Panc1 (cell line): ENCODE data around the gene MMAB. TPM values are rescaled to one million over a fixed set of nuclear protein-coding genes. Genes with fewer than 3 reads are reported as not detected.

Source experiments
- ATAC-seq: fragments of 200-7000 bp; cut with Tn5 transposase; 2 replicates; pipeline ENCODE4 v1.9.1; 2020; ENCODE audit warnings: mild to moderate bottlenecking, moderate library complexity
- BruUV-seq: library from RNA; stranded (reverse); fragments of 400-500 nt; replicated peaks from 2 replicates; lab custom pipeline; 2021; lab: Mats Ljungman, UMichigan
- CTCF ChIA-PET: fragments of 300-600 bp; sonication (Branson Sonifier 250); formaldehyde crosslinking; loops from one replicate; lab custom pipeline; 2022; ENCODE audit warnings: antibody characterized with exemption; lab: Charles Lee
- POLR2A ChIA-PET: fragments of 300-600 bp; sonication (Branson Sonifier 250); formaldehyde crosslinking; loops from one replicate; lab custom pipeline; 2022; ENCODE audit warnings: antibody characterized with exemption; lab: Charles Lee
- DNase-seq: peaks from one replicate; pipeline ENCODE4 v3.0.0-alpha.2; 2010; ENCODE audit warnings: low read depth, low spot score
- H3K27ac ChIP-seq: 2 replicates; pipeline ENCODE4 v1.5.1; 2011; ENCODE audit warnings: mild to moderate bottlenecking, low read length, inconsistent platforms
- H3K27me3 ChIP-seq: fragments of 200-500 bp; sonication (Bioruptor generic); 2 replicates; pipeline ENCODE4 v1.6.0; 2014; ENCODE audit warnings: low read length, inconsistent platforms; ENCODE audit not compliant: control insufficient read depth, insufficient read depth
- H3K36me3 ChIP-seq: fragments of 200-500 bp; sonication (Bioruptor generic); 2 replicates; pipeline ENCODE4 v1.5.1; 2014; ENCODE audit warnings: inconsistent platforms, mild to moderate bottlenecking, low read length, moderate library complexity; ENCODE audit not compliant: control insufficient read depth, insufficient read depth
- H3K4me1 ChIP-seq: 2 replicates; pipeline ENCODE4 v1.5.1; 2011; ENCODE audit warnings: inconsistent platforms, mild to moderate bottlenecking, low read length, moderate library complexity; ENCODE audit not compliant: control insufficient read depth, insufficient read depth
- H3K4me3 ChIP-seq, 2 experiments: 2 replicates each; pipeline ENCODE4 v1.5.1; 2011 to 2012; ENCODE audit warnings: low read depth in 2 of 2, low read length in 2 of 2, mild to moderate bottlenecking in 2 of 2, inconsistent platforms in 1 of 2, moderate library complexity in 1 of 2
- H3K9me3 ChIP-seq: fragments of 200-500 bp; sonication (Bioruptor generic); 2 replicates; pipeline ENCODE4 v1.5.1; 2014; ENCODE audit warnings: low read depth, mild to moderate bottlenecking, inconsistent platforms, low read length, moderate library complexity; ENCODE audit not compliant: control insufficient read depth, insufficient read depth
- POLR2AphosphoS5 ChIP-seq: IDR thresholded peaks from 2 replicates; pipeline ENCODE4 v1.6.1; 2012; ENCODE audit warnings: mild to moderate bottlenecking, low read depth, low read length, moderate library complexity
- REST ChIP-seq, 2 experiments: IDR thresholded peaks; 2 replicates each; pipeline ENCODE4 v1.6.1; 2011 to 2012; ENCODE audit warnings: low read depth in 2 of 2, control low read depth in 1 of 2, low read length in 1 of 2, mild to moderate bottlenecking in 1 of 2, moderate library complexity in 1 of 2; ENCODE audit not compliant: insufficient read depth in 1 of 2
- SIN3A ChIP-seq: IDR thresholded peaks from 2 replicates; pipeline ENCODE4 v1.6.1; 2012; ENCODE audit warnings: low read depth, mild to moderate bottlenecking, low read length, moderate library complexity, borderline replicate concordance; ENCODE audit not compliant: insufficient read depth
- TCF7L2 ChIP-seq: IDR thresholded peaks from 2 replicates; pipeline ENCODE4 v1.6.1; 2011; ENCODE audit warnings: mild to moderate bottlenecking, low read depth, low read length, inconsistent platforms
- in situ Hi-C: cut with HindIII; loops from 2 replicates; pipeline ENCODE4 v1.10.0; 2016; ENCODE audit warnings: low sequenced_read_pairs, low pct_unique_long_range_greater_than_20kb
- intact Hi-C: fragments of 100-400 bp; cut with micrococcal nuclease; formaldehyde crosslinking; loops from one replicate; pipeline ENCODE4 v1.10.0; 2022; ENCODE audit not compliant: unreplicated experiment
- total RNA-seq: library from RNA; stranded (reverse); gene quantifications from one replicate; pipeline ENCODE4 v1.2.1, GENCODE V29; 2021; ENCODE audit not compliant: unreplicated experiment
- TF ChIP-seq, protein P1 (sequence below): fragments of 450-650 bp; IDR thresholded peaks from 2 replicates; pipeline ENCODE4 v1.5.1; 2017; ENCODE audit warnings: mild to moderate bottlenecking

Gene MMAB
- total RNA-seq, 1 experiment from 2014 or later = 58.6 TPM

GRCh38 chr12:109539508-109539907 is 33.8 kb downstream of the MMAB start (continued):
- TF ChIP-seq REST (IDR thresholded peaks at IDR 0.05; ENCODE audit: insufficient read depth in 1 of 2, low read depth in 2 of 2, low read length in 1 of 2) = no peak

- H3K4me3 ChIP-seq = no peak overlapping the region
- no TSS peak for BruUV-seq
- no peaks in the 10 kb centered on the region for H3K4me1 ChIP-seq
- no peak for TF ChIP-seq POLR2AphosphoS5
- no peak for TF ChIP-seq REST (IDR thresholded peaks at IDR 0.05; ENCODE audit: insufficient read depth in 1 of 2, low read depth in 2 of 2, low read length in 1 of 2)
- TF ChIP-seq TCF7L2 = no peak
- TF ChIP-seq, protein P1, sequence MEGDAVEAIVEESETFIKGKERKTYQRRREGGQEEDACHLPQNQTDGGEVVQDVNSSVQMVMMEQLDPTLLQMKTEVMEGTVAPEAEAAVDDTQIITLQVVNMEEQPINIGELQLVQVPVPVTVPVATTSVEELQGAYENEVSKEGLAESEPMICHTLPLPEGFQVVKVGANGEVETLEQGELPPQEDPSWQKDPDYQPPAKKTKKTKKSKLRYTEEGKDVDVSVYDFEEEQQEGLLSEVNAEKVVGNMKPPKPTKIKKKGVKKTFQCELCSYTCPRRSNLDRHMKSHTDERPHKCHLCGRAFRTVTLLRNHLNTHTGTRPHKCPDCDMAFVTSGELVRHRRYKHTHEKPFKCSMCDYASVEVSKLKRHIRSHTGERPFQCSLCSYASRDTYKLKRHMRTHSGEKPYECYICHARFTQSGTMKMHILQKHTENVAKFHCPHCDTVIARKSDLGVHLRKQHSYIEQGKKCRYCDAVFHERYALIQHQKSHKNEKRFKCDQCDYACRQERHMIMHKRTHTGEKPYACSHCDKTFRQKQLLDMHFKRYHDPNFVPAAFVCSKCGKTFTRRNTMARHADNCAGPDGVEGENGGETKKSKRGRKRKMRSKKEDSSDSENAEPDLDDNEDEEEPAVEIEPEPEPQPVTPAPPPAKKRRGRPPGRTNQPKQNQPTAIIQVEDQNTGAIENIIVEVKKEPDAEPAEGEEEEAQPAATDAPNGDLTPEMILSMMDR = no peak
- no peak for TF ChIP-seq SIN3A
- in situ Hi-C loops = no loop called here
- no peaks in the 10 kb centered on the region for H3K27me3 ChIP-seq
- ChIA-PET POLR2A (interaction anchor here (0.6 kb wide), 1 partner anchor 72 kb away, joined by 3 read pairs; no protein-coding TSS in a partner anchor), CTCF (no interaction called here)
- no peaks in the 10 kb centered on the region for H3K9me3 ChIP-seq
- no peaks in the 10 kb centered on the region for H3K36me3 ChIP-seq
- ATAC-seq (no peak), DNase-seq (no peak)
- H3K27ac ChIP-seq = no peak overlapping the region
- intact Hi-C loops = no loop called here
Measured at GRCh38 chr12:109538191-109538863, 35.0 kb downstream of the MMAB start.

GRCh38 chr12:109537136-109537535 is 36.2 kb downstream of the MMAB start:
- POLR2A ChIA-PET = no interaction called here
- no peak for DNase-seq
- H3K27me3 ChIP-seq = no peaks in the 10 kb centered on the region
- CTCF ChIA-PET = no interaction called here
- in situ Hi-C loops (no loop called here), intact Hi-C loops (no loop called here)
- no peaks in the 10 kb centered on the region for H3K4me1 ChIP-seq
- TF ChIP-seq REST (IDR thresholded peaks at IDR 0.05; ENCODE audit: insufficient read depth in 1 of 2, low read depth in 2 of 2, low read length in 1 of 2) (no peak), TCF7L2 (no peak), POLR2AphosphoS5 (no peak), SIN3A (no peak)
- TF ChIP-seq, protein P1 = no peak
- H3K9me3 ChIP-seq = no peaks in the 10 kb centered on the region
- no peak for ATAC-seq
- H3K36me3 ChIP-seq = no peaks in the 10 kb centered on the region
- no TSS peak for BruUV-seq
- no peak overlapping the region for H3K27ac ChIP-seq
- H3K4me3 ChIP-seq = no peak overlapping the region
